ENCODE measurements around the gene FBXL17.

The FBXL17 gene

GRCh38 chr5:108257996-108258395 is 123.9 kb downstream of the FBXL17 start:
- Histone ChIP-seq H3K9me2 (replicated peaks; ENCODE audit: low read depth, low read length) (no peaks in the 10 kb centered on the region), H3K4me3 (ENCODE audit: low read length, poor library complexity, severe bottlenecking) (no peak overlapping the region), H3K4me1 (ENCODE audit: insufficient read depth, low read length, poor library complexity, severe bottlenecking) (no peaks in the 10 kb centered on the region), H3F3A (ENCODE audit: low read depth) (no peaks in the 10 kb centered on the region), H3K9me3 (ENCODE audit: insufficient read depth, low read depth, low read length) (no peaks in the 10 kb centered on the region), H3K9ac (ENCODE audit: low read depth, low read length, poor library complexity, severe bottlenecking) (no peak overlapping the region), H3K79me2 (ENCODE audit: insufficient read depth, low read length) (no peaks in the 10 kb centered on the region), H4K20me1 (ENCODE audit: insufficient read depth, low read length, poor library complexity, severe bottlenecking) (no peaks in the 10 kb centered on the region), H3K36me3 (ENCODE audit: insufficient read depth, low read length) (no peaks in the 10 kb centered on the region), H3K4me2 (ENCODE audit: low read depth, low read length, poor library complexity, severe bottlenecking) (no peak overlapping the region), H3K27me3 (ENCODE audit: insufficient read depth, low read length, poor library complexity, severe bottlenecking) (no peaks in the 10 kb centered on the region), H2AFZ (ENCODE audit: low read length) (no peak overlapping the region)
- TF ChIP-seq EZH2phosphoT487 (IDR thresholded peaks at IDR 0.05; ENCODE audit: borderline replicate concordance) (no peak), CTCF (conservative IDR thresholded peaks at IDR 0.05; ENCODE audit: low read length) (no peak)

DNA sequence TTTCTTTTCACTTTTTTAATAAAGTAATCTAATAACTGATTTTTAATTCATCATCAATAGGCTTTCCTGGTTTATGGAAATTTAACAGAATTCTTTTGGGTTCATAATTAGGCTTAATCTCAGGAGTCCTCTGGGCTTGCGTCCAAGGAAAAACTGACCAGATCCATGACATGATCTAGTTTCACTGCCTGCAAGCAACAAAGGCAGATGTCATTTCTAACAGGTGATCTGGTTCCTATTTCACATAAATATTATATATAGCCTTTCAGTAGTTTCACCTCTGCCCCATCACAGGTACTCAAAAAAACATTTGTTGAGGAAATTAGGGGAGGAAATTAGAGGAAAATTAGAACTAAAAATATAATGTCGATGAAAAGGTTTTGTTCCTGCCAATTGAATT is 126.4 kb downstream of the FBXL17 start:
- no peak for TF ChIP-seq CTCF (conservative IDR thresholded peaks at IDR 0.05; ENCODE audit: low read length)
- TF ChIP-seq EZH2phosphoT487 (IDR thresholded peaks at IDR 0.05; ENCODE audit: borderline replicate concordance), result no peak
- H3K4me3 ChIP-seq (ENCODE audit: low read length, poor library complexity, severe bottlenecking), result no peak overlapping the region
- no peaks in the 10 kb centered on the region for H3K9me3 ChIP-seq (ENCODE audit: insufficient read depth, low read depth, low read length)
- H3K9ac ChIP-seq (ENCODE audit: low read depth, low read length, poor library complexity, severe bottlenecking), result no peak overlapping the region
- H4K20me1 ChIP-seq (ENCODE audit: insufficient read depth, low read length, poor library complexity, severe bottlenecking), result no peaks in the 10 kb centered on the region
- H3K4me2 ChIP-seq (ENCODE audit: low read depth, low read length, poor library complexity, severe bottlenecking), result no peak overlapping the region
- no peaks in the 10 kb centered on the region for H3K27me3 ChIP-seq (ENCODE audit: insufficient read depth, low read length, poor library complexity, severe bottlenecking)
- no peaks in the 10 kb centered on the region for H3K79me2 ChIP-seq (ENCODE audit: insufficient read depth, low read length)
- H3K36me3 ChIP-seq (ENCODE audit: insufficient read depth, low read length), result no peaks in the 10 kb centered on the region
- H3K4me1 ChIP-seq (ENCODE audit: insufficient read depth, low read length, poor library complexity, severe bottlenecking), result no peaks in the 10 kb centered on the region
- no peaks in the 10 kb centered on the region for H3K9me2 ChIP-seq (replicated peaks; ENCODE audit: low read depth, low read length)
- H3F3A ChIP-seq (ENCODE audit: low read depth), result no peaks in the 10 kb centered on the region
- H2AFZ ChIP-seq (ENCODE audit: low read length), result no peak overlapping the region

DNA sequence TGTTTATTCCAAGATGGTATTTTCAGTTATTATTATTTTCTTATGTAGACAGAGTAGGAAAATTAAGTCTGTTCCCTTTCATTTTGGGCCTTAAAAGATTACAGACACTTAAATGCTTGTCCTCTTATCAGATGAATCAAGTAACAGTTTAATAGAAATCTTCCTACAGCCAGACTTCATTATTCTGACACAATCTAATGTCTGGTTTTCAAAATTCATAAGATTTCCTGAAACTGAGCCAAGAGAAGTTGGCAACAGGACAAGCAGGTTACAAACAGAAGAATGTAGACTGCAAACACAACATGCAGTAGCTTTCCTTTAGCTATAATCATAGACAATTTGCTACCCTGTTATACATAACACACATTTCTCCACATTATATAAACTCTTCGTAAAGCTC is 130.5 kb downstream of the FBXL17 start:
- Histone ChIP-seq H3K79me2 (ENCODE audit: insufficient read depth, low read length) (no peaks in the 10 kb centered on the region), H3K4me1 (ENCODE audit: insufficient read depth, low read length, poor library complexity, severe bottlenecking) (no peaks in the 10 kb centered on the region), H3K27me3 (ENCODE audit: insufficient read depth, low read length, poor library complexity, severe bottlenecking) (no peaks in the 10 kb centered on the region), H3K9me3 (ENCODE audit: insufficient read depth, low read depth, low read length) (no peaks in the 10 kb centered on the region), H3K9me2 (replicated peaks; ENCODE audit: low read depth, low read length) (no peaks in the 10 kb centered on the region), H3F3A (ENCODE audit: low read depth) (no peaks in the 10 kb centered on the region), H2AFZ (ENCODE audit: low read length) (no peak overlapping the region), H3K9ac (ENCODE audit: low read depth, low read length, poor library complexity, severe bottlenecking) (no peak overlapping the region), H4K20me1 (ENCODE audit: insufficient read depth, low read length, poor library complexity, severe bottlenecking) (no peaks in the 10 kb centered on the region), H3K4me3 (ENCODE audit: low read length, poor library complexity, severe bottlenecking) (no peak overlapping the region), H3K36me3 (ENCODE audit: insufficient read depth, low read length) (no peaks in the 10 kb centered on the region), H3K4me2 (ENCODE audit: low read depth, low read length, poor library complexity, severe bottlenecking) (no peak overlapping the region)
- TF ChIP-seq CTCF (conservative IDR thresholded peaks at IDR 0.05; ENCODE audit: low read length) (no peak), EZH2phosphoT487 (IDR thresholded peaks at IDR 0.05; ENCODE audit: borderline replicate concordance) (no peak)
